ENCODE measurements around the gene DCAF6. TPM values are rescaled to one million over a fixed set of nuclear protein-coding genes. Genes with fewer than 3 reads are reported as not detected.
"Not testable (repeated sequence)": the region's sequence is repeated elsewhere in the genome, so short reads cannot be mapped to it uniquely, and the experiment has no call there.

DCAF6 gene
- total RNA-seq, 1 experiment from 2014 or later: 46.2 TPM

DNA sequence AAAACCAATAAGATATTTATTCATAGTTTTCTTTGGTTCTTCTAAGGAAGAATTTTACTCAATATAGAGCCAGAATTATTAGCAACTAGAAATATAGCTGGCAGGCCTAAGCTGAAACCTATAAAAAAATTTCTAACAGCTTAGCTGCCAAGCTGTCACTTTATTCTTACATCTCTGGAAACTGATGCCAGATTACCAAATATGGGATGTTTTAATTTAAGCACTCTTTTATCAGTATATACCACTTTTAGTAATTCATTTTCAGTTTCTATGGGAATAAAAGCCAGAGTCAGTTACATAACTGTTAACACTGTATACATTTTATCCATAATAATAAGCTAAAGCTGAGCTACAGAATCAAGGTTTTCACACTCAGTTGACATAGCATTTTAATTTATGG is 69.0 kb downstream of the DCAF6 start:
- no peak for DNase-seq (ENCODE audit: extremely low read depth, low read depth)

DNA sequence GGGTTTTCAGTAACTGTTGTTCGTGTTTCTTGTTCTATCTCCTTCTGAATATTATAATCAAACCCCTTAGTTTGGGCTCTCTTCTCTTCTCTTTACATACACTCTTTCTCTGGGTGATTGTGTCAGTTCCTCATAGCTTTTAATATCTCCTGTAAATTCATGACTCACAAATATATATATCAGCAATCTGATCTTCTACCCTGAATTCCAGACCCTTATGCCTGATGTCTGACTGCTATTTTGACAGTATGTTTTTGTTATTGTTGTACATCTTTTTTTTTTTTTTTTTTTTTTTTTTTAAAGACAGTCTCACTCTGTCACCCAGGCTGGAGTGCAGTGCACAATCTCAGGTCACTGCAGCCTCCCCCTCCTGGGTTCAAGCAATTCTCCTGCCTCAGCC is 71.2 kb downstream of the DCAF6 start:
- no peak for DNase-seq (ENCODE audit: extremely low read depth, low read depth)

DNA sequence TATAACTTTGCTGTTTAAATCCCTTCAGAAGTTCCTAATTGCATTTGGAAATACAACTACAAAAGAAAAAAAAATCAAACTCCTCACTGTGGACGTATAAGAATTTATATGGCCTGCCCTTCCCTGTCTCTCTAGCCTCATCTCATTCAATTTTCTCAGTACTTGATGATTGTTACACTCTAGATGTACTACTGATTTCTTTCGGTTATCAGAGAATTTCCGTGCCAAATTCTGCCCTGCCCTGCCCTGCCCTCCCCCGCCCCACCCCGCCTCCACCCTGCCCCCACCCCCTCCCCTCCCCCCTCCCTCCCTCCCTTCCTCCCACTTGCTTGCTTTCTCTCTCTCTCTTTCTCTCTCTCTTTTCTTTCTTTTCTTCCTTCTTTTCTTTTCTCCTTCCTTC is 72.1 kb downstream of the DCAF6 start:
- DNase-seq (ENCODE audit: extremely low read depth, low read depth): no peak

DNA sequence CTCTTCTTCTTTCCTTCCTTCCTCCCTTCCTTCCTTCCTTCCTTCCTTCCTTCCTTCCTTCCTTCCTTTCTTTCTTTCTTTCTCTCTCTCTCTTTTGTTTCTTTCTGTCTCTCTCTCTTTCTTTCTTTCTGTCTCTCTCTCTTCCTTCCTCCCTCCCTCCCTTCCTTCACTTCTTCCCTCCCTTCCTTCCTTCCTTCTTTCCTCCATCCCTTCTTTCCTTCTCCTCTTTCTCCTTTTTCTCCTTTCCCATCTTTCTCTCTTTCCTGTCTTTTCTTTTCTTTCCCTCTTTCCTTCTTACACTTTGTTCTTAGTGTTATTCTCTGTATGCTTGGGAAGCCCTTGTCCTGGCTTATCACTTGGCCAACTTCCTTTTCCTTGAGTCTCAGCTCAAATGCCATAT is 72.8 kb downstream of the DCAF6 start:
- no peak for DNase-seq (ENCODE audit: extremely low read depth, low read depth)

DNA sequence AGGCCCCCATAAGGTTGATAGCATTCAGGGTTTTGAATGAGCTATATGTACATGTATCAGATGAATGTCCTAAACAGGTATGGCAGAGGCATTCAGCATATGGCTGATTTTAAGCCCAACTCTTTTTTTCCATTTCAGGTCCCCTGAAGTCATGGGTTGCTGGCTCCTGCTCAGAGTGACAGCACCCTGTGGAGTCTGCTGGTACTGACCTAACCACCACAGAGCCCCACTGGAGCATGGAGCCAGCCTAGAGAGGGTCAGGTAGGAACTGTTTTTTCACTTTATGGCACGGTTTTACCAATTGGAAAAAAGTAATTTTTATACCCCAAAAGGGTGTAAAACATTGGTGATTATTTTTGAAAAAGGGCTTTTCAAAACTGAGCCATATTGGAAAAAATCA is 82.9 kb downstream of the DCAF6 start:
- DNase-seq (ENCODE audit: extremely low read depth, low read depth): no peak

DNA sequence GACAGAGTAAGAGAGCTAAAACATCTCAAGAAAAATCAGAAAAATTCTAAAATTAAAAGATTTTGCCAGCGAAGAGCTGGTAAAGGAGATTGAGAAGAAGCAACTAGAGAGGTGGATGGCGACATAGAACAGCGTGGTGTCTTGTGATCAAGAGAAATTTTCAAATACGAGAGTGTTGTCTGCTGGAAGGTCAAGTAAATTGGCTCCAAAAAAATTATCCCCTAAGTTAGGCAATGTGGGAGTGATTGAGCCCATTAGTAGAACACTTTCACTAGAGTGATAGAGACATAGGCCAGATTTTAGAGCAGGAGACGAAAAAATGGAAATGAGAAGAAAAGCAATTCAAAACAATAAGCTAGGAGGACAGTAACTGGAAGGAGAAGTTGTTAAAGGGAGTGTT is 94.7 kb downstream of the DCAF6 start:
- DNase-seq (ENCODE audit: extremely low read depth, low read depth): no peak

DNA sequence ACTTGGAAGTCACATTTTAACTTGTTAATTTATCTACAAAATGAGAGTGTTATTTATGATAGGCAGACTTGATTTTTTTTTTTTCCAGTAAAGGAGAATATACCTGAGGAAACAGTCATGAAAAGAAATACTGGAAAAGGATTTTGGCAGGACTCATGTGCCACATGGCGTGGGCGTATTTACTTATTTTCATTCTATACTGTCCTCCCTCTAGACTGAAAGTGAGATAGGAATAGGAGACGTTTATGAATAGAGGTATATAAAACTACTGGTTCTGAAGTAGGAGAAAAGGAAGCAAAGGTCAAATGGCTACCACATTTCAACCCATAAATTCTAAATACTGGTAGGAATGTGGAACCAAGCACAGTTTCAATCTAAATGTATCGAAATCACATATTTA is 95.1 kb downstream of the DCAF6 start:
- DNase-seq (ENCODE audit: extremely low read depth, low read depth): no peak

DNA sequence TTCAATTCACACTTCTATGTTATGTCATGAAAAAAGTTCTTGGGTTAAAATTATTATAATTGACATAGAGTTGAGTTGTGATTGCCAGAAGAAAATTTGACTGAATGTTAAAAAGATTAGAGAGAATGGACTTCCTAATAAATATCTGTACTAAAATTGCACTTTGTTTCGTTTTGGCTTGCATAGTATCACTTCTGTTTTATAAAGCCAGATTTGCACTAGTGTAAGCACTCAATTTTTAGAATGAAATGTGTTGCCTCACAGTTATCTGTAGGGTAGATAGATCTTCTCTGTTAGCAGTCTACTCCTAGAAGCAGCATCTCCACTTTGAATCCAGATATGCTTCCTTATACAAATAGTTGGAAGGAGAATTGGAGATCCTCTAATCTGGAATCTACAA is 95.5 kb downstream of the DCAF6 start:
- no peak for DNase-seq (ENCODE audit: extremely low read depth, low read depth)

DNA sequence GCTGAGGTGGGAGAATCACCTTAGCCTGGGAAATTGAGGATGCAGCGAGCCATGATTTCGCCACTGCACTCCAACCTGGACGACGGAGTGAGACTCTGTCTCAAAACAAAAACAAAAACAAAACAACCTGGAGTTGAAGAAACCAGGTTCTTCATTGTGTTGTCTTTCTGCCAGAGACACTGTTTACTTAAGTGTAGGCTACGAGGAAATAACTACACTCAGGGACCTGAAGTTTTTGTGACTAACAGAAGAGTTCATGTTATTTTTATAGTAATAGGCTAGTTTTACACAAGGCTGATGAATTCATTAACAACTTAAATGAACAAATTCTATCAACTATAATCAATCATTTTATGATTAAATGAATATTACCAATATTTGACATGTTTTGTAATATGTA is 98.9 kb downstream of the DCAF6 start:
- no peak for DNase-seq (ENCODE audit: extremely low read depth, low read depth)

DNA sequence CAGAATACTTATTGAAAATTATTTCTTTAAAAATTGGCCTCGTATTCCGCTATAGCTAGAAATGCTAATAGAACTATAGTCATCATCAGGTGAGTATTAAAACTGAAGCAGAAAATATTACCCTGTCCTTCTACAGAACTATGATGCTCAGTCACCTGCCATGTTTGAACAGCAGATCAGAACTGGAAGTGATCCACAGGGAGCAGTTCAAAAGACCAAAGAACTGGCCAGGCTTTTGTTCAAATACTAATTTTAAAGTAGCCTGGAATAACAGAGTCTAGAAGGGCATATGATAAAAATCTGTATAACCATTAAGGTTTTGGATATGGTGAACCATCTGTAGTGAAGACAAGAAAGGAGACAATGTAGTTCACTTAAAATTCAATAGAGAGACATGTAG is 105.9 kb downstream of the DCAF6 start:
- DNase-seq (ENCODE audit: extremely low read depth, low read depth): no peak

DNA sequence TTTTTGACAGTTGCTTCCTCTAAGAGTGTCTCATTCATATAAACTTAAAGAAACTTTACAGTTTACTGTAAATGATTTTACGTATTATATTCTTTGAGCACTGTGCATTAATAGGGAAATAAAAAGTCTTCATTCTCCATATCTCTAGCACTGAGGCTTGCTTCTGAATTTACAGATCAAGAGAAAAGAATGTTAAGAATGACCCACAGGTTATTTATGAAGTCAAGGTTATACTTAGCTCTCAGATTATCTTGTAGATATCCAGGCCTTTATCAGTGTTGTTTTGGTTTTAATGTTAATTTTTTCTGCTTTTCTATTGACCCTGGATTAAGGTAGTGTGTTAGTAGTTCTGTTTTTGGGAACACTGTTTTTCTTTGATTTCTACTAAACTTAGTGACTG is 108.8 kb downstream of the DCAF6 start:
- no peak for DNase-seq (ENCODE audit: extremely low read depth, low read depth)

DNA sequence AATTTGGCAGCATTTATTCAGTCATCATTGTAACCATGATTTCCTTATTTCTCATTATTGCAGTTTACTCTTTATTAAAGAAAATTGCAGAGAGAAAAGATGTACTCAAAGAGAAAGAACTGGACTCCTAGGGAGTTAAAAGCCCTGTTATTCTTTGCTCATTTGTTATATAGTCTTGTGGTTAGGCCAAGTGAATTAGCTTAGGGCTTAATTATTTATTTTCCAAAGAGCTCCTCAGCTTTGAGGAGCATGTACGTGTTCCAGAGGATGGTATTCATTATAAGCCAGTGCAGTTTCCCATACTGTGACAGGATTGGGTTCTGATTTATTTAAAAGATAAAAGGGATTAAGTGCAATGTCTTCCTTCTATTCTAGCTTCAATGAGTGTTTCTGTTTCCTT is 113.8 kb downstream of the DCAF6 start:
- no peak for DNase-seq (ENCODE audit: extremely low read depth, low read depth)

DNA sequence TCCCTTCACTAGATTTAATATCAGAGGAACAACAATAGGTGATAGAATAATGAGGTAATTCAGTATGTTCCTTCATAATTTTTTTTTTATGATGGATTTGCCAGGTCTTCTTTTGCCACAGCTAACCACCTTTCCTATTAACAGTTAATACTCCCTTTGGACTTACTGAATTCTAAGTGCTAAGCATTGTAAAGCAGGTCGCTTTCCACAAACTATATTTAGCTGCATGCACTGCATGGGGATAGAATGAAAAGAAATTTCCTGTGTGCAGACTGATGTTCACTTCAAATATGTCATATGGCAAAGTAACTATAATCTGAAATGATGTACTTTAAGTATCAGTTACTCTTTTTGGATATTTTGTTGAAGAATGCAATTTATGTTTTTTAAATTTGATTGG is 114.4 kb downstream of the DCAF6 start:
- no peak for DNase-seq (ENCODE audit: extremely low read depth, low read depth)

DNA sequence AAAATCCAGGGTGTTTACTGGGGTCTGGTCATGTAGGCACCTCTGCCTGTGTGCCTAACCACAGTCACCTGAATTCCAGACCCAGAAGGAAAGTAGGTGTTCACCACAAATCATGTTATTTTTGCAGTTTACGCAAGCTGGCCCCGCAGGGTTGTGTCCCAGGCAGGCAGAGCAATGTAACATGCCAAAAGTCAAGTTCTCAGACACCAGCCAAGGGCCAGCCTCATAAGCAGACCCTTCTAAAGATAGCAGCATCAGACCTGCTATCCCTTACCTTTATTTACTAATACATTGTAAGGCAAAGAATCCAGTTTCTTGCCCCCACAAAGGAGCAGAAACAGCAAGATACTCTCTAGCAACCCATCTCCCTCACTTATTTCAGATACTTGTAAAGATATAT is 117.2 kb downstream of the DCAF6 start:
- no peak for DNase-seq (ENCODE audit: extremely low read depth, low read depth)

DNA sequence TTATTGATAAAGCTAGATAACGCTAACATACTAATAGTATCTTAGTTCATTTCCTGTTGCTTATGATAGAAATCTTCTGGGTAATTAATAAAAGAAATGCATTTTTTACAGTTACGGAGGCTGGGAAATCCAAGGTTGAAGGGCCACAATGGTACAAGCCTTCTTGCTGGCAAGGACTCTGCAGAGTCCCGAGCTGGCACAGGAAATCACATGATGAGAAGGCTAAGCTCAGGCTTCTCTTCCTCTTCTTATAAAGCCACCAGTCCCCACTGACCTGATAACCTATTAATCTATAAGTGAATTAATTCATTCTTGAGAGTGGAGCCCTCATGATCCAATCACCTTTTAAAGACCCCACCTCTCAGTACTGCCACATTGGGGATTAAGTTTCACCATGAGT is 117.6 kb downstream of the DCAF6 start:
- DNase-seq (ENCODE audit: extremely low read depth, low read depth): no peak

DNA sequence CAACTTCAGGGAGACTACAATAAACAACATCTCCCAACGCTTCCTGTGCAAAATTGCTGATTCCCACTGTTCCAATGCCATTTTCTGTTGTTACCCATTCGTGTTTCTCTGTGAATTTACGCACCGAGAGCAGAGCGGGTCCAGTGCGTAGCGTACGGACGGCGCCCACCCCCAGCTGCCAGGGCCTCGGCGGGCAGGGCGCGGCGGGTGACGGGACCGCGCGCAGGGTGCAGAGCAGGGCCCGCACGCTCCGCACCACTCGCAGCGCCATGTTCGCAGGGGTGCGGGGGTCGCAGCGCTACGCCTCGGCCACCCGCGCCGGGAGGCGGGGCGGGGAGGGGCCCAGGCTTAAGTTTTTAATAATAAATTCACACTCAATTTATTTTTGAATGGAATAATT is 119.7 kb downstream of the DCAF6 start:
- not testable (repeated sequence) for DNase-seq (ENCODE audit: extremely low read depth, low read depth)

DNA sequence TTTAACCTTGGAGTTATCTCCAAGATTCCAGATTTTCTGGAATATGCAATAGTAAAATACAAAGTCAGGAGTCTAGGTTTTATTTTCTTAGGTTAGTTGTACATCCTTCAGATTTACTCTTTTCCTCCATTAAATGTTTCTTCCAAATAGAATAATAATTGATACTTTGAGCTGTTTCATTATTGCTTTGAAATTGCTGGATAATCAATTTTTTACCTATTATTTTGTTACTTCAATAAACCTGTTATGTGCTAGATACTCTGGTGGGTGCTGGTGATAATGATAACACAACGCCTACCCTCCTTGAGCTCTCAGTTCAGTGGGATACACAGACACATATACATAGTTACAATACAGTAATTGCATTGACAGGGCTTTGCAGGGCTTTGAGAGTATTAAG is 120.9 kb downstream of the DCAF6 start:
- DNase-seq (ENCODE audit: extremely low read depth, low read depth): no peak

DNA sequence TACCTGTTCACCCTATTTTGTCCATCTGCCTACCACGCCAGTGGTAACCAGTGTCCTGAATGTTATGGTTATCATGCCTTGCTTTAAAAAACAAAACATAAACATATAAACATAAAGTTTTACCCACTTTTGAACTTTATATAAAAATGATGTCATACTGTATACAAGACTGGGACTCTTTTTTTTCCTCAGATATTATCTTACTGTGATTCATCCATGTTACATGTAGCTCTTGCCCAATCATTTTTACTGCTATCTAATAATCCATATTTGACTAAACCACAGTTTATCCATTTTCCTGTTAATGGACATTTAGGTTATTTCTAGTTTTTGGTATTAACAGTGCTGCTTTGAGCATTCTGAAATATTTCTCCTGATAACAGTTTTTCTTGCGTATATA is 121.4 kb downstream of the DCAF6 start:
- no peak for DNase-seq (ENCODE audit: extremely low read depth, low read depth)

DNA sequence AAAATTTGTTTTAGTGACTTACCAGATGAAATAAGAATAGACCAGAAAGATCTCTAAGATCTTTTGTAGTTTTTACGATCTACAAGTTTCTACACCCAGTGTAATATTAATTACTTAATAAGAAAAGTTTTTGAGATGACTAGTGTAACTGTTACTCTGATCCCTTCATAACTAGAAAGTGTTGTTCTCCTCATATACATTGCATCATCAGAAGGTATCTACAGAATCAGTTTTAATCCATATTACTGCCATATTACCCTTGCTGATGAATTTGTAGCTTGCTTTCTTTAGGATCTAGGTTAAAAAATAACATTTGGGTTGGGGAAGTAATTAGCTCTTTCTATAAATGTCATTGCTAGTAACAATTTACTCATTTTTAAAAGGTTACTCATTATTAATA is 127.7 kb downstream of the DCAF6 start:
- DNase-seq (ENCODE audit: extremely low read depth, low read depth): no peak

DNA sequence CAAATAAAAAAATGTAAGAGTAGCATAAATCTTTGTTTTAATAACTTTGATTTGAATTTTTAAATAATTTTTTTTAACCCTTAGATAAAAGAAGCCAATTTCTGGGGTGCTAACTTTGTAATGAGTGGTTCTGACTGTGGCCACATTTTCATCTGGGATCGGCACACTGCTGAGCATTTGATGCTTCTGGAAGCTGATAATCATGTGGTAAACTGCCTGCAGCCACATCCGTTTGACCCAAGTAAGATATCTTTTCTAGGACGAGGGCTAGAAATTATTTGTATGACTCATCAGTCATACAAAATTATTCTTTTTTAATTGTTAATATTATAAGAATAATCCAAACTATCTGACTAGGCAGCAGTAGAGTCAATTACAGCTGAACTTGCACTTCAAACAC is 129.0 kb downstream of the DCAF6 start:
- no peak for DNase-seq (ENCODE audit: extremely low read depth, low read depth)

DNA sequence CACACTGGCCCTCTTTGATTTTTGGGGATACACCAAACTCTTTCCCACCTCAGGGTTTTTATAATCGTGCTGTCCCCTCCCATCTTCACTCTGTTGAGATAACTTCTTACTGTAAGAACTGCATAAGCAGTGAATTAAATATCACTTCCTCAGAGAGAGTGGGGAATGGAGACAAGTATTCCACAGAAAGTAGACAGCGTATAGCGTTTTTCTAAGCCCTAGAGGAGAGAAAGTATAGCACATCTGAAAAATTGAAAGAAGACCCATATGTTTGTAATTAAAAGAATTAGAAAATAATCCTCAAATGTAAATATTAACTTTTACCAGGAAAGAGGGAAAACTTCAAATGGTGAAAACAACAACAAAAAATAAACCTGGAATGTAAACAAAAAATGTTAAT is 132.9 kb downstream of the DCAF6 start:
- DNase-seq (ENCODE audit: extremely low read depth, low read depth): no peak

DNA sequence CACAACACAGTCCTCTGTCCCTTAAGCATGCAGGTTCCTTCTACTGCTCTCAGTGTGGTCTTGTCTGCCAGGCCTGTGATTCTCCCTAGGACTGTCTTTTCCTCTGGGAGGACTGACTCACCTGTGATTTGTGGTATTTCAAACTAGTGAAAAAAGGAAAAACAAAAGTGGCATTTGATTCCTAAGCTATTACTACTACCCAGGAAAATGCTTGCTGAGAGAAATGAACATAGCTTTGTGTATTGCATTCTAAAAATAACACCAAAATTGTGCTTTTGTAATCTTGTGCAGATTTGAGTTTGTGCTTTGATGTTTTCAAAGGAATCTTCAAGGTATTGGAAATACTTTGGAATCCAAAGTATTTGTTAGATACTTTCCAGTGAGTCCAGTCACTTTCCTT is 143.3 kb downstream of the DCAF6 start:
- no peak for DNase-seq (ENCODE audit: extremely low read depth, low read depth)

DNA sequence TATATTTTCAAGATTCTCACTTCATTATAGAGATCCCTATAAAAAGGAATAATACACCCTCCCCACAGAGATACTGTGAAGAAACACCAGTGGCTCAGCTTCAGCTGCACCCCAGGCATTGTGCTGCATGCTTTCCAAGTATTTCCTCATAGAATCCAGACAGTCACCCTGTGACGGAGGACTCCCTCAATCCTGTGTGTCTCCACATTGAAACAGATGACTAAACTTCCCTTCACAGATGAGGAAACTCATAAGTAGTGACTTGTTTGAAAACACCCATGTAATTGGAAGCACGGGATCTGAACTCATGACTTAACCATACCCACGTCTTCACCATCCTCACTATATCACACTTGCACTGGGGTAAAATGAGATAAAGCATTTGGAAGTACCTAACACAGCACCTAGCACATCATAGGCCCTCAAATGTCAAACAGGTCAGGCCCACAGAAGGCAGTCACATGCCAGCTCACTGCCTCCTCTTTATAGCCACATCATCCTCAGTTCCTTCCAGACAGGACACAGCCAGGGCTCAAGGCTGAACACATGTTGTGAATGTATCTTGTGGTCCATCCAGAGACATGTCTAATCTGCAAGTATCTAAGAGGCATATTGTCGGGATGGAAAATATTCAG is 145.0 kb downstream of the DCAF6 start:
- no peak for DNase-seq (ENCODE audit: extremely low read depth, low read depth)

Data from NCI-H460 (cell line).